Kasumi-1 (cell line): ENCODE results near the gene TMEM41B.
A peak's percentile ranks its signal among the peaks of the same experiment; 100 is the strongest.
"Not testable (repeated sequence)": the region's sequence is repeated elsewhere in the genome, so short reads cannot be mapped to it uniquely, and the experiment has no call there.

Source experiments
- DNase-seq, 2 experiments: peaks; one replicate each; lab custom pipeline; 2025; lab: John Stamatoyannopoulos, UW

Gene TMEM41B

DNA sequence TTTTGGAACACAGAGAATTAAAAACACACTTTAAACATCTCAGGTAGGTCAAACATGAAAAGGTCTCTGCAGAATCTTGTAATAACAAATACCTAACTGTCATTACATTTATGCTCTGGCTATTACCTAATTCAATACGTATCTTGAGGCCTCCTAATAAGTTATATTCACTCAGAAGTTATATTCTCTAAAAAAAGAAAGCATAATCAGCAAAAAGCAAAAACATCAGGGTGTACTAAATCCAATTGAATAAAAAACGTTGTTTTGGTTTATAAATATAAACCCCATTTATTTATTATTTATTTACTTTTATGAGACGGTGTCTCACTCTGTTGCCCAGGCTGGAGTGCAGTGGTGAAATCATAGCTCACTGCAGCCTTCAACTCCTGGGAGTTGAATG lies 10.2 kb downstream of the TMEM41B start:
- no peak for DNase-seq

- no peak for DNase-seq
These were observed 11.9 kb downstream of the TMEM41B start for GRCh38 chr11:9302448-9302847.

- no peak for DNase-seq
These were observed 12.7 kb downstream of the TMEM41B start for GRCh38 chr11:9301720-9302119.

DNA sequence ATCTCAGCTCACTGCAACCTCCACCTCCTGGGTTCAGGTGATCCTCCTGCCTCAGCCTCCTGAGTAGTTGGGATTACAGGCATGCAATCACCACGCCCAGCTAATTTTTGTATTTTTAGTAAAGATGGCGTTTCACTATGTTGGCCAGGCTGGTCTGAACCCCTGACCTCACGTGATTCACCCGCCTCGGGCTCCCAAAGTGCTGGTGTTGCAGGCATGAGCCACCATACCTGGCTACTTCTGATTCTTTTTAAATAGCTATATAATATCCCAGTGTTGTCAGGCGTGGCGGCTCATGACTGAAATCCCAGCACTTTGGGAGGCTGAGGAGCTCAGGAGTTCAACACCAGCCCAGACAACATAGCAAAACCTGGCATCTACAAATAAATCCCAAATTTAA lies 20.7 kb downstream of the TMEM41B start:
- no peak for DNase-seq

GRCh38 chr11:9285850-9286587 lies 28.4 kb downstream of the TMEM41B start:
- no peak for DNase-seq

DNA sequence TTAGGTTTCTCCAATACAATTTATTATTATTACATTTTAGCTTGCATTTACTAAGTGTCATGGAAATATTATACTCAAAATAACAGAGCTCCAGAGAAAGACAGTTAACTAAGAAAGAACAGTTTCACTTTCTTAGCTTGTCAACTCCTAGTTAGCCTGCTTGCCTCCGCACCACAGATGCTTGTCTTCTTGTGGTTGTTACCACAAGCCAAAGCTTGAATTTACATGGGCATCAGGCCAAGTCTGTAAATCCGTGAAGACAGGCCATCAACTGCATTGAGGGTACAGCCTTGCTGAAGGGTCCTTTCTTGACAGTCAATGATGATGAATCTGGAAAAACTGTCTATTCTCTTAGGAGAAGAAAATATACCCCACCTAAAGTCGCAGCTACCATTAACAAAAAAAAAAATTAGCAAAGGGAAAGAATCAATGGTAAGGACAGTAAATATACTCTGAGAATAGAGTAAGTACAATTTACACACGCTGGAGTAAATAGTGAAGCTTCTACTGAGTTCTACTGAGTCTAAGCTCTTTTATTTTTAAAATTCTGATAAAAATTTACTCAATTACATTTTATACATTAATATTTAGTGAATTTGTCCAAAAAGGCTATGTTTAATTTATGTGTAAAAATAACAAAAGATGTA lies 33.6 kb downstream of the TMEM41B start:
- peak; percentile 23 to 45 for DNase-seq

- no peak for DNase-seq
These were observed 37.2 kb downstream of the TMEM41B start for GRCh38 chr11:9277176-9277575.

DNA sequence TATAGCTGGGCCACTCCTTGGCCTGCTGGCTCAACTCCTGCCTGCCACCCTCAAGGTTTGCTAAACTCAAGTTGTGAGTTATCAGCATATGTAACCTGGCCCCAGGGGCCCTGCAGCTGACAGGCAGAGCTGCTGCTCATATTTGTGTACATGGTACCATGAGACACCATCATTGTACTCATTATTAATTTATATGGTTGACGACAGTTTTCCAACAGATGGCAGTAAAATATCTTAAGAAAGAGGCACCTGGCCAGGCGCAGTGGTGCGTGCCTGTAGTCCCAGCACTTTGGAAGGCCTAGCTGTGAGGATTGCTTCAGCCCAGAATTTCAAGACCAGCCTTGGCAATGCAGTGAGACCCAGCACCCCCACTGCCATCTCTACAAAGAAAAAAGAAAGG lies 37.8 kb downstream of the TMEM41B start:
- no peak for DNase-seq

DNA sequence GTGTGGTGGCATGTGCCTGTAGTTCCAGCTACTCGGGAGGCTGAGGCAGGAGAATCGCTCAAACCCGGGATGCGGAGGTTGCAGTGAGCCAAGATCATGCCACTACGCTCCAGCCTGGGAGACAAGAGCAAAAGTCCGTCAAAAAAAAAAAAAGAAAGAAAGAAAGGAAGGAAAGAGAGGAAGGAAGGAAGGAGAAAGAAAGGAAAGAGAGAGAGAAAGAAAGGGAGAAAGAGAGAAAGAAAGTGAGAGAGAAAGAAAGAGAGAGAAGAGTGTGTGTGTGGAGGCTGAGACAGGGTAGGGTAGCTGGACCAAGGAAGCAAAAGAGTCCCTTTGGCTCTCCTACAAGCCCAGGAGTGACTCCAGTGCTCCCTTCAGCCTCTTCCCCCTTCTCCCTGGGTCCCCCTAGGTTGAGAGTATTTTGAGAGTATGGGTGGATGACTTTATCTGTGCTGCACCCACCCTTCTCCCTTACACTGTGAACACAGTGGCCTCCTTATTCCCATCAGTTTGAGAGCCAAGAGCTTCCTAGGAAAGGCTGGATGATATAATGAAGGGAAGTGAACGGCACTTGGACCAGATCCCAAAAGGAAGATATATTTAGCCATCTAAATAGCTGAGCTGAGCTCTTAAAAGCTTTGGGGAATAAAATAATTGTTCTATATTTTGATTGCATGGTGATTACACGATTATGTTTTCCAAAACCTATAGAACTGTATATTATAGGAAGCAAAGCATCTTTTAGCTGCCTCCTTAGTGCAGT lies 39.7 kb downstream of the TMEM41B start:
- DNase-seq = no peak

GRCh38 chr11:9273376-9274336 lies 40.7 kb downstream of the TMEM41B start:
- DNase-seq = peak; percentile 78 to 87

DNA sequence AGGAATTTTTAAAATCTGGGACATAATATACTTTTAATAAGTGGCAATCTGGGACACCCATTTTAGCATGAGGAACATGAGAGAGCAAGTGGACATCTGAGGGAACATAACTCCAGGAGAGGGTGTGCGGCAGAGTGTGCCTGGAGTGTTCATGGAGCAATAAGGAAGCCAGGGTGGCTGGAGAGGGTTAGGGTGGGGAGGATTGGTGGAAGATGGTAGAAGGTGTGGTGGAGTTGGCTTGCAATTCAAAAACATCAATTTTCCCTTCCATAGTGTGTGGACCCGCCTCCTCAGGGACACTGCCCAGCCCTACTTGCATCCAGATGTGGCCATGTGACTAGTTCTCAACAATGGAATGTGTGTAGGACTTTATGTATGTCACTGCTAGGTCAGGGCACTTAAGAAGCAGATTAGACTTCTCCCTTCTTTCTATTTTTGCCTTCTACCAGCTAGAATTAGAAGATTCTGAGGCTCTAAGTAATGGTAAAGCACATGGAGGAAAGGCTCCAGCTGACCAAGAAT lies 44.8 kb downstream of the TMEM41B start:
- no peak for DNase-seq

GRCh38 chr11:9267680-9268079 lies 46.7 kb downstream of the TMEM41B start:
- no peak for DNase-seq

DNA sequence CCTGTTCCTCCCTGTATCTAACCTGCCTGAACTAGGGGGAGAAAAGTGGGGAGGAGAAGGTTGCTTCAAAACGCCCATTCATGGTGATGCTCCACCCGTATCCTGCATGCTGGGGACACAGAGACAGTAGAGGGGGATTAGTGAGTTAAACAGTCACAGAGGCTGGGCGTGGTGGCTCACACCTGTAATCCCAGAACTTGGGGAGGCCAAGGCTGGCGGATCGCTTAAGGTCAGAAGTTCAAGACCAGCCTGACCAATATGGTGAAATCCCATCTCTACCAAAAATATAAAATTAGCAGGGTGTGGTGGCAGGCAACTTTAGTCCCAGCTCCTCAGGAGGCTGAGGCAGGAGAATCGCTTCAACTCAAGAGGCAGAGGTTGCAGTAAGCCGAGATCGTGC lies 47.5 kb downstream of the TMEM41B start:
- no peak for DNase-seq

GRCh38 chr11:9266132-9266736 lies 48.2 kb downstream of the TMEM41B start:
- DNase-seq = no peak

DNA sequence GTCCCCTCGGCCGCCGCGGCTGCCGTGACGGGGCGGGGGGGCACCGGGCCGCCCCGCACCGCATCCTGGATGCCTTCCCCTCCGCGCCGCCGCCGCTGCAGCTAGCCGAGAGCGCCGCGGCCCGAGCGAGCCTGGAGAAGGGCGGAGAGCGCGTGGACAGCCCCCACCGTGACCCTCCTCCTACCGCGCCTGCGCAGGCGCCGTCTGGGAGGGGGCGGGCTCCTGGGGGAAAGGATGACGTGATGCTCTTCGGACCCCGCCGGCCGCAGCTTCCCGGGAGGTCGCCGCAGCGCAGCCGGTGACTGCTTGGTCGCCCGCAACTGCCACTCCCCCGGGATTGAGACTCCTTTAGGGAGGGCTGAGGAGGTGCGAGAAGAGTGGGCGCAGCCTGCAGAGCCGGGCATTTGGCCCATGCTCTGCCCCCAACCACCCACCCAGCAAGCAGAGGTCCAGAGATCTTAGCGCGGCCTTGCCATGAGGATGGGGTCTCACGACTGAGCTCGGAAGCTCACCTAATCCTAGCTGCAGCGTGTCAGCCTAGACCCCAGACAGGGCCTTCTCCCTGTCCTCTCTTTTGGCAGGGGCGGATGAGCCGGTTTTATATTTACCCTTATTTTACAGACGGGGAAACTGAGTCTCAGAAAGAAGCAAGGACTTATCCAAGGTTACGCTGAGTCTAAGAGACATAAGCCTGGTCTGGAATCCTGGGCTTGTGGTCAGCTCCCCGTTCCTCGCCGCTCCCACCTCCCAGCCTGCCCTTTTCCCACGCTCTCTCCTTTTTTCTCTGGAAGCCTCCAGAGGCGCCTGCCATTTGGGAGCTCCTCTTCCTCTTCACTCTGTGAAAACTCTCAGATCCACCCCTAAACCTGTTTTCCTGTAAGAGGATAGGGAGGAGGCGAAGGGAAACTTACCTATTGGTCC lies 48.9 kb downstream of the TMEM41B start, which contains the start of gene DENND5A:
TSS of gene DENND5A (minus strand) at position 140 of the 921 bp plus-strand sequence. CDS start 281 bp downstream, outside the sequence.
- DNase-seq = peak; percentile 76 to 84

- peak; percentile 95 to 97 for DNase-seq
These were observed 49.8 kb downstream of the TMEM41B start for GRCh38 chr11:9264316-9265210.

DNA sequence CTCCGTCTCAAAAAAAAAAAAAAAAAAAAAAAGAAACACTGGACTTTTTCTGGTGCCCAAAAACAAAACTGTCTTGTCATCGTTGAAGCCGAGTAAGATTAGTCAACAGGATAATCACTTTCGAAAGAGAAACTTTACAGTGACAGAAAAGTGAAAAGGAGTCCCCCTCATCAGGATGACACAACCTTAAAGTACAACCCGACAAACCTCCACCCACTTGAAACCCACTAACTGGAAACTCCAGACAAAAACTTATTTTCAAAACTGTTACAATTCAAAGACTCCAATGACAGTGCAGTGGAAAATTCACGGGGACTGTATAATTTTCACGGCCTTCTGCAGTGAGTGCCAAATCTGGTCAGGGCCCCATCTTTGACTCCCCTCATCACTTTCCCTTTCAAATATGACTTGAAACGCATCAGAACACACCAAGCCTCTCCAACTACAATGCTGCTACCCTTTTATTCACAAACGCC lies 50.5 kb downstream of the TMEM41B start:
- DNase-seq = no peak

DNA sequence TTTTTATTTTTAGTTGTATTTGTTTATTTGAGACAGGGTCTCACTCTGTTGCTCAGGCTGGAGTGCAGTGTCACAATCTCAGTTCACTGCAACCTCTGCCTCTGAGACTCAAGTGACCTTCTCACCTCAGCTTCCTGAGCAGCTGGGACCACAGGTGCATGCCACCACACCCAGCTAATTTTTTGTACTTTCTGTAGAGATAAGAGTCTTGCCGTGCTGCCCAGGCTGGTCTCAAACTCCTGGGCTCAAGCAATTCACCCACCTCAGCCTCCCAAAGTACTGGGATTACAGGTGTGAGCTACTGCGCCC lies 53.6 kb downstream of the TMEM41B start:
- DNase-seq = not testable (repeated sequence)
